Measurements from ENCODE around the gene DIP2B. TPM values are rescaled to one million over a fixed set of nuclear protein-coding genes. Genes with fewer than 3 reads are reported as not detected.
"Not testable (repeated sequence)": the region's sequence is repeated elsewhere in the genome, so short reads cannot be mapped to it uniquely, and the experiment has no call there.

The DIP2B gene
- total RNA-seq, 5 donors from 2014 or later (not counting 1 experiment from before 2014, with no cell fraction given), result 27.5 to 46.0 (median 29.6) TPM

- H3K4me1 ChIP-seq (ENCODE audit: control insufficient read depth in 1 of 2, extremely low read depth in 1 of 2, insufficient read depth in 2 of 2, low read length in 2 of 2), result peaks cover 4 to 10% of the 10 kb centered on the region in 2 experiments
- Mint-ChIP-seq H3K27ac (no peak overlapping the region), H3K9me3 (no peaks in the 10 kb centered on the region), H3K27me3 (no peaks in the 10 kb centered on the region), H3K4me3 (no peak overlapping the region), H3K4me1 (peaks cover 53 to 61% (median 59%) of the 10 kb centered on the region in 3 donors), H3K36me3 (peaks cover 24% of the 10 kb centered on the region)
- no peak overlapping the region for H3K4me3 ChIP-seq (ENCODE audit: control insufficient read depth in 1 of 2, extremely low read depth in 1 of 2, low read length in 1 of 2)
- H3K36me3 ChIP-seq (ENCODE audit: control insufficient read depth in 2 of 2, extremely low read depth in 1 of 2, insufficient read depth in 1 of 2, low read length in 1 of 2), result no peaks in the 10 kb centered on the region
- no peak for DNase-seq
- 100% methylated on average over 2 of the region's 9 CpGs for WGBS (ENCODE audit: insufficient coverage)
- ATAC-seq (replicated peaks in 1 of 4), result no peak
- no peaks in the 10 kb centered on the region for H3K9me3 ChIP-seq
- ChIA-PET POLR2A (no interaction called here), CTCF (interaction anchor here in 1 of 2 donors (1.1 to 1.3 kb wide), 2 partner anchors 11 to 43 kb away, joined by 3 read pairs; no protein-coding TSS in a partner anchor)
- no peak overlapping the region for H3K27ac ChIP-seq (ENCODE audit: low read length)
- no peaks in the 10 kb centered on the region for H3K27me3 ChIP-seq (replicated peaks in 1 of 2; ENCODE audit: control insufficient read depth in 2 of 2, extremely low read depth in 1 of 2, insufficient read depth in 2 of 2, low read length in 1 of 2)
Measured at GRCh38 chr12:50550530-50551223, 45.9 kb downstream of the DIP2B start.

- 100% methylated on average over 1 of the region's 2 CpGs for WGBS (ENCODE audit: insufficient coverage)
- Histone ChIP-seq H3K27me3 (replicated peaks in 1 of 2; ENCODE audit: control insufficient read depth in 2 of 2, extremely low read depth in 1 of 2, insufficient read depth in 2 of 2, low read length in 1 of 2) (no peaks in the 10 kb centered on the region), H3K9me3 (no peaks in the 10 kb centered on the region), H3K4me3 (ENCODE audit: control insufficient read depth in 1 of 2, extremely low read depth in 1 of 2, low read length in 1 of 2) (no peak overlapping the region), H3K27ac (ENCODE audit: low read length) (no peak overlapping the region), H3K4me1 (ENCODE audit: control insufficient read depth in 1 of 2, extremely low read depth in 1 of 2, insufficient read depth in 2 of 2, low read length in 2 of 2) (peaks cover 4 to 9% of the 10 kb centered on the region in 2 experiments), H3K36me3 (ENCODE audit: control insufficient read depth in 2 of 2, extremely low read depth in 1 of 2, insufficient read depth in 1 of 2, low read length in 1 of 2) (no peaks in the 10 kb centered on the region)
- no peaks in the 10 kb centered on the region for H3K27me3 Mint-ChIP-seq
- peaks cover 21% of the 10 kb centered on the region for H3K36me3 Mint-ChIP-seq
- no peak overlapping the region for H3K4me3 Mint-ChIP-seq
- no peaks in the 10 kb centered on the region for H3K9me3 Mint-ChIP-seq
- ChIA-PET POLR2A (no interaction called here), CTCF (no interaction called here)
- ATAC-seq (replicated peaks in 1 of 4) (no peak), DNase-seq (no peak)
- H3K4me1 Mint-ChIP-seq, result peaks cover 47 to 58% (median 52%) of the 10 kb centered on the region in 3 donors
- no peak overlapping the region for H3K27ac Mint-ChIP-seq
Measured at GRCh38 chr12:50551866-50552265, 47.1 kb downstream of the DIP2B start.

GRCh38 chr12:50554651-50555050 lies 49.9 kb downstream of the DIP2B start:
- WGBS (ENCODE audit: insufficient coverage), result 90% methylated on average over 5 of the region's 13 CpGs
- POLR2A ChIA-PET, result no interaction called here

GRCh38 chr12:50555471-50555885 lies 50.7 kb downstream of the DIP2B start:
- 18% methylated on average over 3 of the region's 4 CpGs for WGBS (ENCODE audit: insufficient coverage)
- DNase-seq, result no peak
- Mint-ChIP-seq H3K4me3 (peak overlapping the region in 1 of 3 donors; percentile 7), H3K27ac (peak overlapping the region in 1 of 2 donors; percentile 7), H3K4me1 (peaks cover 50 to 65% (median 58%) of the 10 kb centered on the region in 3 donors), H3K36me3 (peaks cover 29% of the 10 kb centered on the region), H3K9me3 (no peaks in the 10 kb centered on the region), H3K27me3 (no peaks in the 10 kb centered on the region)
- peaks cover 4 to 9% of the 10 kb centered on the region in 2 experiments for H3K4me1 ChIP-seq (ENCODE audit: control insufficient read depth in 1 of 2, extremely low read depth in 1 of 2, insufficient read depth in 2 of 2, low read length in 2 of 2)
- ATAC-seq (replicated peaks in 1 of 4), result no peak
- H3K27me3 ChIP-seq (replicated peaks in 1 of 2; ENCODE audit: control insufficient read depth in 2 of 2, extremely low read depth in 1 of 2, insufficient read depth in 2 of 2, low read length in 1 of 2), result no peaks in the 10 kb centered on the region
- H3K36me3 ChIP-seq (ENCODE audit: control insufficient read depth in 2 of 2, extremely low read depth in 1 of 2, insufficient read depth in 1 of 2, low read length in 1 of 2), result peaks cover 0 to 6% of the 10 kb centered on the region in 2 donors
- ChIA-PET CTCF (no interaction called here), POLR2A (interaction anchor here in 1 of 2 donors (0.6 kb wide), 1 partner anchor 48 kb away, joined by 4 read pairs; no protein-coding TSS in a partner anchor)
- no peak overlapping the region for H3K27ac ChIP-seq (ENCODE audit: low read length)
- no peak overlapping the region for H3K4me3 ChIP-seq (ENCODE audit: control insufficient read depth in 1 of 2, extremely low read depth in 1 of 2, low read length in 1 of 2)
- H3K9me3 ChIP-seq, result no peaks in the 10 kb centered on the region

More at GRCh38 chr12:50554651-50555050, 49.9 kb downstream of the DIP2B start:
- Mint-ChIP-seq H3K27me3 (no peaks in the 10 kb centered on the region), H3K4me3 (peak overlapping the region in 1 of 3 donors; percentile 7), H3K27ac (no peak overlapping the region), H3K4me1 (peaks cover 56 to 71% (median 65%) of the 10 kb centered on the region in 3 donors), H3K9me3 (no peaks in the 10 kb centered on the region), H3K36me3 (peaks cover 29% of the 10 kb centered on the region)
- CTCF ChIA-PET, result no interaction called here
- DNase-seq (no peak), ATAC-seq (replicated peaks in 1 of 4) (no peak)
- no peaks in the 10 kb centered on the region for H3K9me3 ChIP-seq
- peaks cover 0 to 6% of the 10 kb centered on the region in 2 donors for H3K36me3 ChIP-seq (ENCODE audit: control insufficient read depth in 2 of 2, extremely low read depth in 1 of 2, insufficient read depth in 1 of 2, low read length in 1 of 2)
- H3K27me3 ChIP-seq (replicated peaks in 1 of 2; ENCODE audit: control insufficient read depth in 2 of 2, extremely low read depth in 1 of 2, insufficient read depth in 2 of 2, low read length in 1 of 2), result no peaks in the 10 kb centered on the region
- H3K4me1 ChIP-seq (ENCODE audit: control insufficient read depth in 1 of 2, extremely low read depth in 1 of 2, insufficient read depth in 2 of 2, low read length in 2 of 2), result peaks cover 4 to 9% of the 10 kb centered on the region in 2 experiments
- H3K27ac ChIP-seq (ENCODE audit: low read length), result no peak overlapping the region
- no peak overlapping the region for H3K4me3 ChIP-seq (ENCODE audit: control insufficient read depth in 1 of 2, extremely low read depth in 1 of 2, low read length in 1 of 2)

GRCh38 chr12:50556273-50556672 lies 51.5 kb downstream of the DIP2B start:
- no peak overlapping the region for H3K27ac ChIP-seq (ENCODE audit: low read length)
- ChIA-PET CTCF (no interaction called here), POLR2A (interaction anchor here in 1 of 2 donors (0.5 kb wide), 1 partner anchor 88 kb away, joined by 3 read pairs; no protein-coding TSS in a partner anchor)
- H3K9me3 ChIP-seq, result no peaks in the 10 kb centered on the region
- H3K4me1 ChIP-seq (ENCODE audit: control insufficient read depth in 1 of 2, extremely low read depth in 1 of 2, insufficient read depth in 2 of 2, low read length in 2 of 2), result peaks cover 4 to 9% of the 10 kb centered on the region in 2 experiments
- no peak overlapping the region for H3K4me3 ChIP-seq (ENCODE audit: control insufficient read depth in 1 of 2, extremely low read depth in 1 of 2, low read length in 1 of 2)
- ATAC-seq (replicated peaks in 1 of 4) (no peak), DNase-seq (no peak)
- H3K27me3 ChIP-seq (replicated peaks in 1 of 2; ENCODE audit: control insufficient read depth in 2 of 2, extremely low read depth in 1 of 2, insufficient read depth in 2 of 2, low read length in 1 of 2), result no peaks in the 10 kb centered on the region
- peaks cover 29% of the 10 kb centered on the region for H3K36me3 Mint-ChIP-seq
- H3K4me3 Mint-ChIP-seq, result no peak overlapping the region
- H3K36me3 ChIP-seq (ENCODE audit: control insufficient read depth in 2 of 2, extremely low read depth in 1 of 2, insufficient read depth in 1 of 2, low read length in 1 of 2), result peaks cover 0 to 6% of the 10 kb centered on the region in 2 donors
- H3K27me3 Mint-ChIP-seq, result no peaks in the 10 kb centered on the region
- H3K9me3 Mint-ChIP-seq, result no peaks in the 10 kb centered on the region
- WGBS (ENCODE audit: insufficient coverage), result no CpG with 5 or more reads among the region's 11 CpGs
- H3K4me1 Mint-ChIP-seq, result peaks cover 54 to 57% (median 55%) of the 10 kb centered on the region in 3 donors
- H3K27ac Mint-ChIP-seq, result no peak overlapping the region

GRCh38 chr12:50556796-50557195 lies 52.0 kb downstream of the DIP2B start:
- H3K27ac Mint-ChIP-seq; H3K9me3 ChIP-seq; POLR2A ChIA-PET; ATAC-seq (replicated peaks in 1 of 4); H3K4me3 ChIP-seq (ENCODE audit: control insufficient read depth in 1 of 2, extremely low read depth in 1 of 2, low read length in 1 of 2); H3K4me1 ChIP-seq (ENCODE audit: control insufficient read depth in 1 of 2, extremely low read depth in 1 of 2, insufficient read depth in 2 of 2, low read length in 2 of 2); H3K36me3 ChIP-seq (ENCODE audit: control insufficient read depth in 2 of 2, extremely low read depth in 1 of 2, insufficient read depth in 1 of 2, low read length in 1 of 2); H3K27me3 ChIP-seq (replicated peaks in 1 of 2; ENCODE audit: control insufficient read depth in 2 of 2, extremely low read depth in 1 of 2, insufficient read depth in 2 of 2, low read length in 1 of 2); CTCF ChIA-PET; DNase-seq; H3K9me3 Mint-ChIP-seq; H3K27me3 Mint-ChIP-seq; H3K4me3 Mint-ChIP-seq; H3K27ac ChIP-seq (ENCODE audit: low read length): not testable (repeated sequence)
- Mint-ChIP-seq H3K36me3 (peaks cover 26% of the 10 kb centered on the region), H3K4me1 (peaks cover 53 to 55% (median 55%) of the 10 kb centered on the region in 3 donors)
- 83% methylated on average over 4 of the region's 7 CpGs for WGBS (ENCODE audit: insufficient coverage)
